Epithelial cell of proximal tubule (primary cell): ENCODE data around the gene AGBL3. TPM values are rescaled to one million over a fixed set of nuclear protein-coding genes. Genes with fewer than 3 reads are reported as not detected.

ENCODE experiments used
- DNase-seq: peaks from one replicate; pipeline ENCODE4 v3.0.0-alpha.2; 2011; ENCODE audit warnings: low read depth
- H3K4me3 ChIP-seq: 2 replicates; pipeline ENCODE4 v1.5.1; 2011; ENCODE audit warnings: low read depth, mild to moderate bottlenecking, low read length
- CTCF ChIP-seq: conservative IDR thresholded peaks from 2 replicates; pipeline ENCODE4 v1.5.1; 2012; ENCODE audit warnings: low read depth, mild to moderate bottlenecking, low read length
- total RNA-seq: library from RNA; depleted of rRNA; stranded (reverse); fragments of >200 nt; gene quantifications from 2 replicates; pipeline ENCODE4 v1.2.3, GENCODE V29; 2015

The AGBL3 gene
- total RNA-seq, 1 donor from 2014 or later, result 4.0 TPM

GRCh38 chr7:135179321-135179925, 193.1 kb downstream of the AGBL3 start:
- no peak for DNase-seq
- no peak for TF ChIP-seq CTCF
- H3K4me3 ChIP-seq, result no peak overlapping the region

- no peak for DNase-seq
- TF ChIP-seq CTCF, result no peak
- H3K4me3 ChIP-seq, result no peak overlapping the region
These were observed 193.8 kb downstream of the AGBL3 start for GRCh38 chr7:135180122-135180521.

- DNase-seq, result no peak
- no peak overlapping the region for H3K4me3 ChIP-seq
- TF ChIP-seq CTCF, result no peak
These were observed 195.1 kb downstream of the AGBL3 start for GRCh38 chr7:135181261-135181928.

- DNase-seq, result no peak
- TF ChIP-seq CTCF, result no peak
- no peak overlapping the region for H3K4me3 ChIP-seq
These were observed 195.8 kb downstream of the AGBL3 start for GRCh38 chr7:135181929-135182678.

GRCh38 chr7:135183478-135183877, 197.2 kb downstream of the AGBL3 start:
- no peak for TF ChIP-seq CTCF
- no peak for DNase-seq
- H3K4me3 ChIP-seq, result no peak overlapping the region

GRCh38 chr7:135184254-135184841, 198.0 kb downstream of the AGBL3 start:
- no peak for TF ChIP-seq CTCF
- no peak overlapping the region for H3K4me3 ChIP-seq
- DNase-seq, result no peak

Other genes starting within 250 kb of the AGBL3 start
- 140 and 141 TPM in 2 replicates for gene CALD1, start 206.9 kb upstream of the AGBL3 start, total RNA-seq
- gene TMEM140, start 161.6 kb downstream of the AGBL3 start, total RNA-seq, result 0.36 and 0.46 TPM in 2 replicates
- 54.5 and 80.3 TPM in 2 replicates for gene CYREN, start 184.2 kb downstream of the AGBL3 start, total RNA-seq
- 8.7 and 16.3 TPM in 2 replicates for gene WDR91, start 225.0 kb downstream of the AGBL3 start, total RNA-seq
- gene STRA8, start 247.3 kb downstream of the AGBL3 start, total RNA-seq, result not detected in 2 replicates